ENCODE measurements around the gene SPRED1.

The SPRED1 gene

DNA sequence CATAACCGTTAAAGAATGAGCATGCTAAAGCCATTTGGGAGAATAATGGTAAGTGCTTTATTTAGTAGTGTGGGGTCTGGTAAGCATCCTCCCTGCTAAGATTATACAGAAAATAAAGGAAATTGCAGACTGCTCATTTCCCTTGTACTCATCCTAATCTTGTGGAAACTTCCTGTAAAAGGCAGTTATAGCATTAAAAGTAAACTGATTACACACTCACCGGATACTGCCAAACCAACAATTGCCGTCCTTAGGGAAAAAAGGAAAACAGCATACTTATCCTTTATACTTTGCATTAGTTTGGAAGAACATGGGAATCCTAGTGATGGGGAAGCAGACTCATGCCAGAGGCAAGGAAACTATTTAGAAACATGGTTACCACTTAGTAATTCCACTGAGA, 5.3 kb upstream of the SPRED1 start:
- CTCF ChIA-PET = no interaction called here
- no peak for DNase-seq (ENCODE audit: extremely low spot score)
- POLR2A ChIA-PET = no interaction called here
- no peak for TF ChIP-seq CTCF (IDR thresholded peaks at IDR 0.05; ENCODE audit: control extremely low read depth, extremely low read depth, low read depth, missing control alignments)

DNA sequence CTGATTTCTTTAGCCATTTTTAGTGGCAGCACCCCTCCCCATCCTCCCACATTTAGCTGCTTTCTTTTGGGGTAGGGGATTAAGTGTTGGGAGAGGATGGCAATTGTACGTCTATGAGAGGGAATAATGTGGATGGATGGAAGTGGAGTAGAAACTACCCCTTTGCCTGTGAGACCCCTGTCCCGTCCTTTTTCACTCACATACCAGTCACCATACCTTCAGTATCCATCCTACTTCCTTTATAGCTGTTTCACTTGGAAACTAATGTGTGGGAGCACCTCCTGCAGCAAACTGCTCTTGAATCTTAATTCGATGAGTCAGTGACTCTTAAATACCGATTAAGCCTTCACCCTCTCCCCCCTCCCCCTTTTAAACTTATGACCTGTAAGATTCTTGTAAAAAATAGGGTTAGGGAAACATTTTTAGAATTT, 730 bp downstream of the SPRED1 start:
- ChIA-PET CTCF (interaction anchor here (1.2 to 2.2 kb wide), 2 partner anchors 10 to 301 kb away, joined by 3 to 5 read pairs; no protein-coding TSS in a partner anchor), POLR2A (no interaction called here)
- no peak for TF ChIP-seq CTCF (IDR thresholded peaks at IDR 0.05; ENCODE audit: control extremely low read depth, extremely low read depth, low read depth, missing control alignments)
- DNase-seq (ENCODE audit: extremely low spot score) = no peak

DNA sequence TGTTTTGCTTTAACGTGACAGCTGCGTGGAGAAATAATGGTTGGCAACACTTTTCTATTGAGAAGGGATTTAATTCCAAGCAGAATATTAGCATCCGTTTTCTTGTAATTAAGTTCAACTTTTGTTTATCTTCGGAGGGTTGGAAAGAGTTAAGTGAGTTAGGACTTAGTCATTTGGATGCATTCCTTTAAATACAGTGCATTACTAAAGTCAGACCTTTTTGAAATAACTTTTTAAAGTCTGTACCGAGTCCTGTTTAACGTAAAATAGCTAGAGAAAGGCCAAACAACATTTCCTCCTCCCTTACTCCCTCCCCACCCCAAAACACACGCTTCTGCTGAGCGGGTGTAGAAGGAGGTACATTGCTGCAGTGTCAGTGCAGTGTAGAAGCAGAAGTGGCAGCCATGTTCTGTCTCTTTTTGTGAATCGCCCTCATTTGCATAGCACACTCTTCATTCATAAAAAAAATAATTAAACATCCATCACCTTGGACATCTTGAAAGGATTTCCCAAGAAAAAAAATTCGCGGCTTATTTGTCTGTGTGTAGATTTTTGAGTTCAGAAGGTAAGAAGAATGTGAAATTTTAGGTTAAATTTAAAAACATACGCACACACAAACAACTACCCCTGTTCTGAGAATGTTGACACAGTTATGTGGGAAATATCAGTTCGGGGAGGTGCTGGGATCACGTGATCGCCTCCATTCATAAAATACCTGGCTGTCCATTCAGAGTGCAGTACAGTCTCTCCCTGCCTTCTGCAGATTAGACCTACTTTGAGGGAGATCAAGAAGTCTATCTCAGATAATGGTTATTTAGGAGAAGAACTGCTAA, 1.6 kb downstream of the SPRED1 start:
- no peak for TF ChIP-seq CTCF (IDR thresholded peaks at IDR 0.05; ENCODE audit: control extremely low read depth, extremely low read depth, low read depth, missing control alignments)
- DNase-seq (ENCODE audit: extremely low spot score) = peak; percentile 20
- ChIA-PET CTCF (interaction anchor here (1.2 to 2.2 kb wide), 3 partner anchors 11 to 302 kb away, joined by 3 to 5 read pairs (median 3); no protein-coding TSS in a partner anchor), POLR2A (no interaction called here)

DNA sequence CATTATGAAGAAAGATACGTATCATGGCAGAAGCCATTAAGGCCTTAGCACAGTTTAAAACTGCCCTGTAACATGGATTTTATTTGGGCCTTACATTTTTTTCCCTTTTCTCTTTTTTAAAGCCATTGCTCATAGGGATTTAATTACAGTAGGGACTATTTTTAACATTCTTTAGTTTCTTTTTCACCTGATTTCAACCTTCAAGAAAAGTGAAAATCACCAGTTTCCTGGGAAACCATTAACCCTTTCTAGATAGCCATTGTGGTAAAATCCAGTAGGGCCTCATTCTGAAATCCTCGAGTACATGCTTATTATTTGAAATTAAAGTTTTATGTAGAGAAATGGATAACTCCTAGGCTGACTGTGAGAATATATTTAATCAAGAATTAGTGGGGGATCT, 3.1 kb downstream of the SPRED1 start:
- POLR2A ChIA-PET = no interaction called here
- CTCF ChIA-PET = interaction anchor here (1.5 kb wide), 1 partner anchor 18 kb away, joined by 3 read pairs; no protein-coding TSS in a partner anchor
- no peak for DNase-seq (ENCODE audit: extremely low spot score)
- TF ChIP-seq CTCF (IDR thresholded peaks at IDR 0.05; ENCODE audit: control extremely low read depth, extremely low read depth, low read depth, missing control alignments) = no peak

DNA sequence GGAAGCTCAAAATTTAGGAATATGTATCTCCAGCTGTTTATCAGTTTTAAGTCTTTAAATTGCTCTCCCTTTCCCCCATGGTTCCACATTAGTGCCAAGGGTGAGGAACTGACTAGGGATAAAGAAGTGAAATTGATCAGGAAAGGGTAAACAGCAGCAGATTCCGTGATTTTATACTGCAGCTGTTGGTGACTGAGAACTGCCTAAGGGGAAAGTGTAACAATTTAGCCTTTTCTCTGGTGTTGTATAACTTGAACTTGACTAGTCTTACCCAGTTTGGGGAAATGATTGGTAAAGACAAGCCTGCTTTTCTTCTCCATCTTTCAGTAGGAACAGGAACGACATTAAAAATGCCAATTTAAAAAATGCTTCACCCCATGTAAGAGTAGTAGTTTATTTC, 5.0 kb downstream of the SPRED1 start:
- POLR2A ChIA-PET = no interaction called here
- DNase-seq (ENCODE audit: extremely low spot score) = no peak
- TF ChIP-seq CTCF (IDR thresholded peaks at IDR 0.05; ENCODE audit: control extremely low read depth, extremely low read depth, low read depth, missing control alignments) = no peak
- CTCF ChIA-PET = no interaction called here

DNA sequence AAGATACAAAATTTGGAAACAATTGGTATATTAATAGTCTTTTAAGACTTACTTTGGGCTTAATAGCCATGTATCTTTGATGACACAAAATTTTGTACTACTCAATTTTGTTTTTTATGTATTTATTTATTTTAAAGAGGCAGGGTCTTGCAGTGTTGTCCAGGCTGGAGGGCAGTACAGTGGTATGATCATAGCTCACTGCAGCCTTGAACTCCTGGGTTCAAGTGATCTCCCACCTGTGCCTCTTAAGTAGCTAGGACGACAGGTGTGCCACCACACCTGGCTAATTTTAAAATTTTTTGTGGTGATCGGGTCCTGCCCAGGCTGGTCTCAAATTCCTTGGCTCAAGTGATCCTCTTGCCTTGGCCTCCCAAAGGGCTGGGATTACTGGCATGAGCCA, 6.5 kb downstream of the SPRED1 start:
- no peak for DNase-seq (ENCODE audit: extremely low spot score)
- TF ChIP-seq CTCF (IDR thresholded peaks at IDR 0.05; ENCODE audit: control extremely low read depth, extremely low read depth, low read depth, missing control alignments) = no peak
- CTCF ChIA-PET = no interaction called here
- POLR2A ChIA-PET = no interaction called here

All from GM10248 (cell line).